OCI-LY7 (cell line): ENCODE measurements around the gene SMC1A. TPM values are rescaled to one million over a fixed set of nuclear protein-coding genes. Genes with fewer than 3 reads are reported as not detected.
A peak's percentile ranks its signal among the peaks of the same experiment; 100 is the strongest.

ENCODE experiments used
- BruUV-seq: library from RNA; stranded (reverse); fragments of 400-500 nt; replicated peaks from 2 replicates; lab custom pipeline; 2021; lab: Mats Ljungman, UMichigan
- CTCF ChIA-PET: fragments of 300-600 bp; sonication (Branson Sonifier 250); formaldehyde crosslinking; loops from one replicate; lab custom pipeline; 2022; ENCODE audit warnings: antibody characterized with exemption; ENCODE audit not compliant: unreplicated experiment; lab: Charles Lee
- POLR2A ChIA-PET: fragments of 300-600 bp; sonication (Branson Sonifier 250); formaldehyde crosslinking; loops from one replicate; lab custom pipeline; 2022; ENCODE audit warnings: antibody characterized with exemption; lab: Charles Lee
- DNase-seq: peaks from one replicate; pipeline ENCODE4 v3.0.0-alpha.2; 2015; ENCODE audit warnings: low spot score
- H2AFZ ChIP-seq: fragments of 200-600 bp; sonication (generic), shearing (Covaris generic); 2 replicates; pipeline ENCODE4 v1.6.1; 2014; ENCODE audit warnings: mild to moderate bottlenecking, antibody characterized with exemption, low read length, moderate library complexity
- H3K27ac ChIP-seq: fragments of 200-600 bp; sonication (generic); 2 replicates; pipeline ENCODE4 v1.5.1; 2014; ENCODE audit warnings: mixed run types, low read depth, mild to moderate bottlenecking, moderate library complexity, low read length, inconsistent platforms; ENCODE audit not compliant: poor library complexity, severe bottlenecking
- H3K36me3 ChIP-seq: fragments of 200-600 bp; sonication (generic); 2 replicates; pipeline ENCODE4 v1.6.1; 2014; ENCODE audit warnings: mild to moderate bottlenecking, antibody characterized with exemption, low read length, moderate library complexity, mixed read lengths; ENCODE audit not compliant: insufficient read depth
- H3K4me1 ChIP-seq: fragments of 200-600 bp; sonication (generic); 2 replicates; pipeline ENCODE4 v1.5.1; 2014; ENCODE audit warnings: mild to moderate bottlenecking, low read length; ENCODE audit not compliant: insufficient read depth, poor library complexity, severe bottlenecking
- H3K4me2 ChIP-seq: fragments of 200-600 bp; sonication (generic); 2 replicates; pipeline ENCODE4 v1.6.1; 2014; ENCODE audit warnings: mild to moderate bottlenecking, low read length
- H3K4me3 ChIP-seq: fragments of 200-600 bp; sonication (generic); 2 replicates; pipeline ENCODE4 v1.5.1; 2014; ENCODE audit warnings: mild to moderate bottlenecking, low read depth, low read length; ENCODE audit not compliant: poor library complexity, severe bottlenecking
- H3K79me2 ChIP-seq: fragments of 200-600 bp; sonication (generic); 2 replicates; pipeline ENCODE4 v1.6.1; 2016; ENCODE audit warnings: low read depth, mild to moderate bottlenecking, low read length, moderate library complexity, mixed read lengths; ENCODE audit not compliant: insufficient read depth
- H3K9me2 ChIP-seq: fragments of 200-600 bp; sonication (generic); 2 replicates; pipeline ENCODE4 v1.6.1; 2016; ENCODE audit warnings: mild to moderate bottlenecking, low read length, mixed read lengths; ENCODE audit not compliant: insufficient read depth
- H3K9me3 ChIP-seq: fragments of 200-600 bp; sonication (generic); 2 replicates; pipeline ENCODE4 v1.6.1; 2014; ENCODE audit warnings: mild to moderate bottlenecking, mixed run types, low read length, mixed read lengths
- H4K20me1 ChIP-seq: fragments of 200-600 bp; sonication (generic); 2 replicates; pipeline ENCODE4 v1.6.1; 2014; ENCODE audit warnings: mild to moderate bottlenecking, antibody characterized with exemption, low read length, moderate library complexity, mixed read lengths; ENCODE audit not compliant: insufficient read depth
- CTCF ChIP-seq: fragments of 200-600 bp; sonication (generic); conservative IDR thresholded peaks from 2 replicates; pipeline ENCODE4 v1.5.1; 2014; ENCODE audit warnings: mild to moderate bottlenecking, antibody characterized with exemption, low read length, moderate library complexity, mixed read lengths
- EZH2phosphoT487 ChIP-seq: fragments of 200-600 bp; sonication (generic); IDR thresholded peaks from 2 replicates; pipeline ENCODE4 v1.6.1; 2018; ENCODE audit warnings: low read depth, borderline replicate concordance, mild to moderate bottlenecking, mixed run types, antibody characterized with exemption, low read length, moderate library complexity, mixed read lengths
- intact Hi-C: fragments of 100-400 bp; cut with micrococcal nuclease; formaldehyde crosslinking; loops from one replicate; pipeline ENCODE4 v1.10.0; 2022; ENCODE audit not compliant: unreplicated experiment
- total RNA-seq, 2 experiments: library from RNA; depleted of rRNA in 1 of 2; stranded (reverse); fragments of >200 nt in 1 of 2; shearing (Covaris generic) in 1 of 2; gene quantifications; 2 replicates each; pipeline ENCODE4 v1.2.3, GENCODE V29; 2014 to 2022

SMC1A gene
- total RNA-seq, 2 experiments from 2014 or later, result 41.6 to 134 TPM

GRCh38 chrX:53430231-53430630 is 7.8 kb upstream of the SMC1A start:
- Histone ChIP-seq H3K36me3 (peaks cover 31% of the 10 kb centered on the region), H3K27ac (no peak overlapping the region), H4K20me1 (no peaks in the 10 kb centered on the region), H3K9me3 (no peaks in the 10 kb centered on the region), H2AFZ (no peak overlapping the region), H3K4me3 (no peak overlapping the region), H3K9me2 (no peaks in the 10 kb centered on the region), H3K4me1 (peaks cover 14% of the 10 kb centered on the region), H3K4me2 (no peak overlapping the region), H3K79me2 (peaks cover 10% of the 10 kb centered on the region; the same call in 1 of the 2 replicates)
- TF ChIP-seq EZH2phosphoT487 (no peak), CTCF (no peak)
- BruUV-seq, result no TSS peak
- CTCF ChIA-PET, result no interaction called here
- no peak for DNase-seq
- intact Hi-C loops, result no loop called here
- POLR2A ChIA-PET, result interaction anchor here (1.0 kb wide), 1 partner anchor 13 kb away, joined by 4 read pairs; no protein-coding TSS in a partner anchor

GRCh38 chrX:53429755-53430154 is 7.3 kb upstream of the SMC1A start:
- no peak for TF ChIP-seq EZH2phosphoT487
- Histone ChIP-seq H2AFZ (no peak overlapping the region), H3K36me3 (peaks cover 31% of the 10 kb centered on the region), H3K4me3 (no peak overlapping the region), H4K20me1 (no peaks in the 10 kb centered on the region), H3K27ac (no peak overlapping the region), H3K79me2 (peaks cover 10% of the 10 kb centered on the region; the same call in 1 of the 2 replicates), H3K4me2 (no peak overlapping the region), H3K9me2 (no peaks in the 10 kb centered on the region), H3K9me3 (no peaks in the 10 kb centered on the region), H3K4me1 (peaks cover 10% of the 10 kb centered on the region)
- POLR2A ChIA-PET, result no interaction called here
- CTCF ChIA-PET, result no interaction called here
- BruUV-seq, result no TSS peak
- intact Hi-C loops, result no loop called here
- DNase-seq, result no peak

GRCh38 chrX:53422861-53423306 is 430 bp upstream of the SMC1A start, which contains the start of gene RIBC1:
RIBC1 (plus strand) TSS chrX:53422873; CDS start chrX:53426277, 3,404 bp downstream.
- H3K4me2 ChIP-seq, result peak within 1 kb of the TSS; percentile 98
- peak within 1 kb of the TSS; percentile 46; the same call in 1 of the 2 replicates for H2AFZ ChIP-seq
- peak within 1 kb of the TSS; percentile 83 for H3K4me3 ChIP-seq
- H3K4me1 ChIP-seq, result peaks cover 9% of the 10 kb centered on the region
- H3K27ac ChIP-seq, result peak within 1 kb of the TSS; percentile 98
- H3K9me3 ChIP-seq, result no peaks in the 10 kb centered on the region
- peaks cover 6% of the 10 kb centered on the region; the same call in 1 of the 2 replicates for H4K20me1 ChIP-seq
- DNase-seq, result no peak
- intact Hi-C loops, result loop anchor here (1.0 to 2.0 kb wide), 2 partner anchors 11 to 262 kb away; partner anchors contain the start of gene HSD17B10
- CTCF ChIA-PET, result no interaction called here
- TF ChIP-seq EZH2phosphoT487 (no peak), CTCF (no peak)
- H3K36me3 ChIP-seq, result peaks cover 18% of the 10 kb centered on the region
- no peaks in the 10 kb centered on the region for H3K9me2 ChIP-seq
- POLR2A ChIA-PET, result interaction anchor here (0.8 to 1.1 kb wide), 2 partner anchors 9 to 12 kb away, joined by 3 read pairs; no protein-coding TSS in a partner anchor
- peaks cover 41% of the 10 kb centered on the region for H3K79me2 ChIP-seq
- BruUV-seq, result no TSS peak
